ENCODE data around the gene NAT9.

NAT9 gene

GRCh38 chr17:74763565-74764387 lies 12.4 kb downstream of the NAT9 start:
- DNase-seq (ENCODE audit: low read depth), result no peak
- no peak for TF ChIP-seq CTCF (IDR thresholded peaks at IDR 0.05; ENCODE audit: insufficient read depth, low read depth, low read length, missing control alignments)
- no peak overlapping the region for H3K4me3 ChIP-seq (ENCODE audit: low read depth, low read length)

- DNase-seq (ENCODE audit: low read depth), result no peak
- no peak overlapping the region for H3K4me3 ChIP-seq (ENCODE audit: low read depth, low read length)
- no peak for TF ChIP-seq CTCF (IDR thresholded peaks at IDR 0.05; ENCODE audit: insufficient read depth, low read depth, low read length, missing control alignments)
Measured at GRCh38 chr17:74761931-74762330, 14.2 kb downstream of the NAT9 start.

- no peak for DNase-seq (ENCODE audit: low read depth)
- no peak overlapping the region for H3K4me3 ChIP-seq (ENCODE audit: low read depth, low read length)
- TF ChIP-seq CTCF (IDR thresholded peaks at IDR 0.05; ENCODE audit: insufficient read depth, low read depth, low read length, missing control alignments), result no peak
Measured at GRCh38 chr17:74761419-74761818, 14.7 kb downstream of the NAT9 start.

GRCh38 chr17:74760404-74761105 lies 15.6 kb downstream of the NAT9 start:
- no peak for TF ChIP-seq CTCF (IDR thresholded peaks at IDR 0.05; ENCODE audit: insufficient read depth, low read depth, low read length, missing control alignments)
- no peak for DNase-seq (ENCODE audit: low read depth)
- H3K4me3 ChIP-seq (ENCODE audit: low read depth, low read length), result no peak overlapping the region

GRCh38 chr17:74759941-74760340 lies 16.2 kb downstream of the NAT9 start:
- H3K4me3 ChIP-seq (ENCODE audit: low read depth, low read length), result no peak overlapping the region
- no peak for DNase-seq (ENCODE audit: low read depth)
- TF ChIP-seq CTCF (IDR thresholded peaks at IDR 0.05; ENCODE audit: insufficient read depth, low read depth, low read length, missing control alignments), result no peak

- peak; percentile 31 for TF ChIP-seq CTCF (IDR thresholded peaks at IDR 0.05; ENCODE audit: insufficient read depth, low read depth, low read length, missing control alignments)
- peak; percentile 81 for DNase-seq (ENCODE audit: low read depth)
- no peak overlapping the region for H3K4me3 ChIP-seq (ENCODE audit: low read depth, low read length)
Measured at GRCh38 chr17:74759243-74759801, 16.8 kb downstream of the NAT9 start.

Measured in GM12865 (cell line).